GM21528 (cell line): ENCODE results near the gene KANK2.
"Not testable (repeated sequence)": the region's sequence is repeated elsewhere in the genome, so short reads cannot be mapped to it uniquely, and the experiment has no call there.

Source experiments
- ATAC-seq: cut with Tn5 transposase; IDR thresholded peaks from one replicate; pipeline ENCODE4 v1.9.1; 2021; ENCODE audit warnings: mild to moderate bottlenecking, moderate library complexity; ENCODE audit not compliant: unreplicated experiment, low FRiP score

KANK2 gene

GRCh38 chr19:11142528-11143171, 54.7 kb downstream of the KANK2 start:
- ATAC-seq: no peak

- ATAC-seq: no peak
Observed at GRCh38 chr19:11141937-11142527, 55.3 kb downstream of the KANK2 start.

GRCh38 chr19:11140896-11141295, 56.4 kb downstream of the KANK2 start:
- no peak for ATAC-seq

GRCh38 chr19:11140023-11140538, 57.3 kb downstream of the KANK2 start:
- ATAC-seq: not testable (repeated sequence)

- no peak for ATAC-seq
Observed at GRCh38 chr19:11138601-11139300, 58.6 kb downstream of the KANK2 start.

GRCh38 chr19:11137542-11138384, 59.6 kb downstream of the KANK2 start:
- ATAC-seq: no peak

GRCh38 chr19:11136400-11137101, 60.8 kb downstream of the KANK2 start:
- ATAC-seq: no peak

- no peak for ATAC-seq
Observed at GRCh38 chr19:11131471-11131870, 65.9 kb downstream of the KANK2 start.

GRCh38 chr19:11130824-11131455, 66.4 kb downstream of the KANK2 start:
- ATAC-seq: no peak

GRCh38 chr19:11127905-11128304, 69.4 kb downstream of the KANK2 start:
- no peak for ATAC-seq

- ATAC-seq: no peak
Observed at GRCh38 chr19:11125994-11126685, 71.2 kb downstream of the KANK2 start.

- not testable (repeated sequence) for ATAC-seq
Observed at GRCh38 chr19:11124157-11124556, 73.2 kb downstream of the KANK2 start.

- no peak for ATAC-seq
Observed at GRCh38 chr19:11123114-11123513, 74.2 kb downstream of the KANK2 start.

- ATAC-seq: not testable (repeated sequence)
Observed at GRCh38 chr19:11121963-11122362, 75.4 kb downstream of the KANK2 start.

- ATAC-seq: no peak
Observed at GRCh38 chr19:11116507-11116906, 80.8 kb downstream of the KANK2 start.

GRCh38 chr19:11115895-11116446, 81.4 kb downstream of the KANK2 start:
- no peak for ATAC-seq

- no peak for ATAC-seq
Observed at GRCh38 chr19:11115042-11115441, 82.3 kb downstream of the KANK2 start.
